ENCODE results near the gene KLHL30.

KLHL30 gene

DNA sequence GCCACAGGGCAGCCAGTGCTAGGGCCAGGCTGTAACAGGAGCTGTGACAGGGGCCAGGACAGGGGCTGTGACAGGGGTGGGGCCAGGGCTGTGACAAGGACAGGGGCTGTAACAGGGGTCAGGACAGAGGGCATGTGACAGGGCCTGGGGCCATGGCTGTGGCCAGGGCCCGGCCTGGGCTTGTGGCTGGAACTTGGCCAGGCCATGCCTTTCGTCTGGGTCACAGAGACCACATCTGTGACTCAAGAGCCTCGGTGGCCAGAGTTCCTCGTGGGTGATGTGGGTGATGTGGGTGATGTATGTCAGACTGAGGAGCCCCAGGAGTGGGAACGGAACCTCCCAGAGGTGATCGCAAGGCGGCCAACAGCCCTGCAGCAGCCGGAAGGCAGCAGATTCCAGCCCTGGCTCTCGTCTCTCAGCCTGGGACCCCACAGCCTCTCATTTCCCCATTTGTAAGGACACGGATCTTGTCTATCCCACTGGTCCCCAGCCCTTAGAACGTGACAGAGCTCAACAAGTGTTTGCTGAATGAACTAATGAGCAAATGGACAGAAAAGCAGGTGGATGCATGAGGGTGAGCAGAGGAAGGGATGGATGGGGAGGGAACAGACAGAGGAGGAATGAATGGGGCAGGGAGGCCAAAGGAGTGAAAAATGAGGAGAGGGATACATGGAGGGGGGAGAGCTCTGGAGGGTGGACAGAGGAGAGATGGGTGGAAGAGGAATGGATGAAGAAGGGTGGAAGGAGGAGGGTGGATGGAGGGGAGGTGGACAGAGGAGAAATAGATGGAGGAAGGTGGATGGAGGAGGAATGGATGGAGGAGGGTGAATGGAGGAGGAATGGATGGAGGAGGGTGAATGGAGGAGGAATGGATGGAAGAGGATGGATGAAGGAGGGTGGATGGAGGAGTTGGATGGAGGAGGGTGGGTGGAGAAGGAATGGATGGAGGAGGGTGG, 21.0 kb upstream of the KLHL30 start:
- peaks cover 2% of the 10 kb centered on the region for H3K36me3 Mint-ChIP-seq (ENCODE audit: insufficient read depth)
- peaks cover 17% of the 10 kb centered on the region for H3K27me3 Mint-ChIP-seq
- no peaks in the 10 kb centered on the region for H3K4me1 Mint-ChIP-seq
- H3K9me3 Mint-ChIP-seq, result no peaks in the 10 kb centered on the region
- no peak overlapping the region for H3K4me3 Mint-ChIP-seq
- DNase-seq (ENCODE audit: low spot score in 2 of 2), result no peak
- no peak overlapping the region for H3K27ac Mint-ChIP-seq (ENCODE audit: low read depth)
- no peak for ATAC-seq (replicated peaks; ENCODE audit: extremely low read depth, poor library complexity, severe bottlenecking)

DNA sequence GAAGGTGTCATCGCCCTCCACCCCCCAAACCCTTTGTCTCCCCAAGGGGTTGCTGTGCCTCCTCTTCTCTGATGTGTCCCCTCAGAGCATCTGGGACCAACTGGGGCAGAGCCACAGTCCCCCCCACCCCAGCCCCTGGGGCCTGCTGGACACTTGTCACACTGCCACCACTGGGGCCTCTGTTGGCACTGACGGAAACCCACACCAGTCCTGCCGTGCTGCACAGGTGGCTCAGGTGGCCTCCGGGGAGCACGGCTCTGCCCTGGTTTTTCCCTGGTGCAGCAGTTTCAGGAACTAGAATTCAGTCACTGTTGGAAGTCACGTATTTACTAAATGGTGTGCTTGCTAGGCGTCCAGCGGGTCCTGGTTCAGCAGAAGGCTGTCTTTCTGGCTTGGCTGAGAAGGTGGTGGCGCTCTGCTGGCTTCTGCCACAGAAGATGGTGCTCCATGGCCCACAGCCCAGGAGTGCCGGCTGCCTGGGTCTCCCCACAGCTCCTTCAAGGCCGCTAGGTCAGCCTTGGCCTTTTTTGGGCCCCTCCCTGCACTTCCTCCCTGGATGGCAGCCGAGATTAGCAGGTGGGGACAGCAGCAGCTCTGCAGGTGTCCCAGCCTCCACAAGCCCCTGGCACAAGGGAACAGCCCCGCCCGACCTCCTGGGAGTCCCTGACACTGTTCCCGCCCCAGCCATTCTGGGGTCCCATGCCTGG, 18.6 kb upstream of the KLHL30 start:
- DNase-seq (ENCODE audit: low spot score in 2 of 2) (no peak), ATAC-seq (replicated peaks; ENCODE audit: extremely low read depth, poor library complexity, severe bottlenecking) (no peak)
- Mint-ChIP-seq H3K4me1 (no peaks in the 10 kb centered on the region), H3K9me3 (no peaks in the 10 kb centered on the region), H3K27ac (ENCODE audit: low read depth) (no peak overlapping the region), H3K4me3 (no peak overlapping the region), H3K36me3 (ENCODE audit: insufficient read depth) (no peaks in the 10 kb centered on the region), H3K27me3 (peaks cover 17% of the 10 kb centered on the region)

DNA sequence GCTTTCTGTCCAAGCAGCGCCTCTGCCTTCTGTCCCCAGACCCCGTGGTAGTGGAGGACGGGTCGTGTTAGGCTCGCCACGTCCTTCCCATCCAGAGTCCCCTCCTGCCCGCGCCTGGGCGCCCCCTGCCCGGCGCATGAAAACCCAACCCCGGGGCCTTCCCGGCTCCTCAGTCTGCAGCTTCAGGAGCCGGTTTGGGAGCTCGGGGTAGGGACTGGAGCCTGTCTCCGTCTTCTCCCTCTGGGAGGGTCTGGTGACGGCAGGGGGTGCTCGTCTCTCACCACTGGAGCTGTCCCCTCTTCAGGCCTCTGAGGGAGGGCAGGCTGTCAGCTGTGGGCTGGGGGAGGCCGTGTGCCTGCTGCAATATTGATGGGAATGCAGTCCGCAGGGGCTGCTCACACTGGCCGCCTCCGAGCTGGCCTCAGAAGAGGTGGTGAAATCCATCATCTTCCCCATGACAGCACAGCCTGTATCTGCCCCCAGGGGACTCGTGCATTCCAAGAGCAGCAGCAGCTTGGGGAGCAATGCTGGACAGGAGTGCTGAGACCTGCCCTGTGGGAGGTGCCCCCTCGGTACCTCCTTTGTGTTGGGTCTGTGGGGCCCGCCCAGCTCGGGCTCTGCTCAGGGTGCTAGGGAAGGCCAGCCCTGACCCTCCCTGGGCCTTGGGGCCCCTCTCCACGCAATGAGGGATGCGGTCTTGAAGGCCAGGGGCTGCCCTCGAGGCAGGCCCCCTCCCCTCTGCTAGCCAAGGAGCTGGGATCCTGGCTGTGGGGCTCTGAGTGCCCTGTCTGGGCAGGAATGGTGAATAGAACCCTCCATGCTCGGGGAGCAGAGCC, 17.8 kb upstream of the KLHL30 start:
- Mint-ChIP-seq H3K27ac (ENCODE audit: low read depth) (no peak overlapping the region), H3K27me3 (peaks cover 17% of the 10 kb centered on the region), H3K9me3 (no peaks in the 10 kb centered on the region), H3K4me1 (no peaks in the 10 kb centered on the region), H3K36me3 (ENCODE audit: insufficient read depth) (no peaks in the 10 kb centered on the region), H3K4me3 (no peak overlapping the region)
- ATAC-seq (replicated peaks; ENCODE audit: extremely low read depth, poor library complexity, severe bottlenecking) (no peak), DNase-seq (ENCODE audit: low spot score in 2 of 2) (no peak)

DNA sequence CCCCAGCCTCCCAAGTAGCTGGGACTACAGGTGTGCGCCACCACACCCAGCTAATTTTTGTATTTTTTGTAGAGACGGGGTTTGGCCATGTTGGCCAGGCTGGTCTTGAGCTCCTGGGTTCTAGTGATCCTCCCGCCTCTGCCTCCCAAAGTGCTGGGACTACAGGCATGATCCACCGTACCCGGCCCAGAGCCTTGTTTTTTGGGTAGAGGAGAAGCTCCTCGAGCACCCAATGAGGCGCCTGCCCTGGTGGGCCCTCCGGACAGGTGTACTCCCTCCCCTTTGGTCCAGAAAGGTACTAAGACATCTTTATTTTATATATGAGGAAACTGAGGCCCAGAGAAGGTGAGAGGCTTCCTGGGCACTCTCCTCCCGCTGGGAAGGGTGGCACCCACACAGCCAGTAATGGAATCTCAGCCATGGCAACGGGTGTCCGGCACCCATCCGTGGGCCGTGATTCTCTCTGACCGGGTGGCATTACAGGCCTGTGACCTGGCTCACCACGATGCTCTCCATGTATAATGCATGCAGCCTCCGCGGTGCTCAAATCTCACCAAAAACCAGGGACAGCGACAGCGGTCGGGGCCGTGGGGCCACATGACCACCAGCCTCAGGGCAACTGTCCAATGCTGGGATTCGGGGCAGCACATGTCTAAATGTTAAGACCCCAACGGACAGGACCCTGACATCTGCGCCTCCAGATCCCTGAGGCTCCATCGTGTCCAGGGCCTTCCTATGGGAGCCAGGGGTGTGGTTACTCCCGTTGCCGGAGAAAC, 16.8 kb upstream of the KLHL30 start:
- H3K4me3 Mint-ChIP-seq, result no peak overlapping the region
- H3K36me3 Mint-ChIP-seq (ENCODE audit: insufficient read depth), result no peaks in the 10 kb centered on the region
- H3K4me1 Mint-ChIP-seq, result no peaks in the 10 kb centered on the region
- DNase-seq (ENCODE audit: low spot score in 2 of 2) (no peak), ATAC-seq (replicated peaks; ENCODE audit: extremely low read depth, poor library complexity, severe bottlenecking) (no peak)
- H3K27ac Mint-ChIP-seq (ENCODE audit: low read depth), result no peak overlapping the region
- H3K9me3 Mint-ChIP-seq, result no peaks in the 10 kb centered on the region
- H3K27me3 Mint-ChIP-seq, result peaks cover 17% of the 10 kb centered on the region

DNA sequence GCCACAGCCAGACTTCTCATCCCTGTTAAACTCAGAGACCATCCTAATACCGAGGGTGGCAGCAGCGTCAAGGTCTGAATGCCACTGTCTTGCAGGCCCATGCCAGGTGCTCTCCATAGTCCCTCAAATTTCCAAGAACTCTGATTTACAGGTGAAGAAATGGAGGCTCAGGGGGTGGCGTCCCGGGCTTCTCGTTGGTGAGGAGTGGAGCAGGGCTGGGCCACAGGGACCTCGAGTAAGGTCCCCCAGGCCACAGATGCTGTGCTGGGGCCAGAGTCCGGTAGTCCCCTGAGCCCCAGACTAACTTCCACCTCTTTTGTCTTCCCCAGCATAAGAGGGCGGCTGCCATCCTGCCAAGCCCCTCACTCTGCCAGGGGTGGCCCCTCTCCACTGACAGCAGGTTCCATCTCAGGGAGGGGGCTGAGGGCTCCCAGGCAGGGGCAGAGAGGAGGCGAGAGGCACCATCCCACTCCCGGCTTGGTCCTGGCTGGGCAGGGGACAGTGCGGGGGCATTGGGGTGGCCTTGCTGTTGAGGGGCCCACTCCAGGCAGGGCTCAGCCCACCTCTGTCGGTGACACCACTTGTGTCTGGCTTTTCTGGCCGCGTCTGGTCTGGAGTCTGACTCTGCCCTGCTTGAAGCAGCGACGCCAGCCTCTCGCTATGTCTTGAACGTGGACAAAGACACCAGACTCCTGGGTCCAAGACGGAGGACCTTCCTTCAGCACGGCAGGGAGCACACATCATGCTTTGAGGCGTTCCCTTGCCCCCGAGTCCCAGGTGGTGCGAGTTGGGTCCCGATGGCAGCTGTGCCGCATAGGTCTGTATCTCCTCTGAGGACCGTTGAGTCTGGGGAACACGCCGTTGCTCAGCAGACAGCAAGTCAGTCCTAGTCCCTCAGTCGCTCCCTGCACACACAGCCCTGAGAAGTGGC, 15.9 kb upstream of the KLHL30 start:
- Mint-ChIP-seq H3K4me3 (no peak overlapping the region), H3K36me3 (ENCODE audit: insufficient read depth) (no peaks in the 10 kb centered on the region), H3K27ac (ENCODE audit: low read depth) (no peak overlapping the region), H3K4me1 (no peaks in the 10 kb centered on the region), H3K9me3 (no peaks in the 10 kb centered on the region), H3K27me3 (peaks cover 17% of the 10 kb centered on the region)
- DNase-seq (ENCODE audit: low spot score in 2 of 2) (no peak), ATAC-seq (replicated peaks; ENCODE audit: extremely low read depth, poor library complexity, severe bottlenecking) (no peak)

DNA sequence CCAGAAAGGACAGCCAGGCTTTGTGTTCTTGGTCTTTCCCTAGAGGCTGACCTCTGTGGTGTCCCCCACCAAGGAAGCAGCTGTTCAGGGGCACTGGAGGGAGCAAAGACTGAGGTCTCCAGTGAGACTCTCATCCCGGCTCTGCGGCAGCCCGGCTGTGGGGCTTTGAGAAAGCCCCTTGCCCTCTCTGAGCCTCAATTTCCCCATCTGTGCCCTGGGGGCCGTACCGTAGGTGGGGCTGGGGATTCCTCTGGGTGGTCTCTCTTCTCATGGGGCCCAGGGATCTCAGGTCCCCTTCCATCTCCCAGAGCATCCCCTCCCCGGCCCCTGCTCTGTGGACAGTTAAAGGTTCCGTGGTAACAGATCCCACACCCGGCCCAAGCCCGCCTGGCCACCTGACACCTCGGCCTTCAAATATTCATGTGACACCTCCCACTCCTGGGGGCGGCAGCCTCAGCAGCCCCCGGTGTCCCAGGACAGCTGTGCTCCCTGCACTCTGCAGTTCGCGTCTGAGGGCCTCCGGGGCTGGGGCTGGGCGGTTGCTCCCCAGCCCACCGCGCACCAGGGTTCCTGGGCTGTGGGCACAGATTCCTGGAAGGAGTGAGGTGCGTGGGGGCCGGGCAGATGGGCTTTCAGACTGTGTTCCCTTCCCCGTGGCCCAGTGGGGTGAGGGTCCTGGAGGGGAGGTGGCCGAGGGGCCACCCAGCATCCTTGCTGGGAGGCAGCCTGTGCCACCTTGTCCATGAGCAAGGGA, 15.1 kb upstream of the KLHL30 start:
- H3K27me3 Mint-ChIP-seq, result peaks cover 16% of the 10 kb centered on the region
- no peaks in the 10 kb centered on the region for H3K4me1 Mint-ChIP-seq
- H3K4me3 Mint-ChIP-seq, result no peak overlapping the region
- ATAC-seq (replicated peaks; ENCODE audit: extremely low read depth, poor library complexity, severe bottlenecking) (no peak), DNase-seq (ENCODE audit: low spot score in 2 of 2) (no peak)
- no peak overlapping the region for H3K27ac Mint-ChIP-seq (ENCODE audit: low read depth)
- H3K36me3 Mint-ChIP-seq (ENCODE audit: insufficient read depth), result no peaks in the 10 kb centered on the region
- no peaks in the 10 kb centered on the region for H3K9me3 Mint-ChIP-seq

DNA sequence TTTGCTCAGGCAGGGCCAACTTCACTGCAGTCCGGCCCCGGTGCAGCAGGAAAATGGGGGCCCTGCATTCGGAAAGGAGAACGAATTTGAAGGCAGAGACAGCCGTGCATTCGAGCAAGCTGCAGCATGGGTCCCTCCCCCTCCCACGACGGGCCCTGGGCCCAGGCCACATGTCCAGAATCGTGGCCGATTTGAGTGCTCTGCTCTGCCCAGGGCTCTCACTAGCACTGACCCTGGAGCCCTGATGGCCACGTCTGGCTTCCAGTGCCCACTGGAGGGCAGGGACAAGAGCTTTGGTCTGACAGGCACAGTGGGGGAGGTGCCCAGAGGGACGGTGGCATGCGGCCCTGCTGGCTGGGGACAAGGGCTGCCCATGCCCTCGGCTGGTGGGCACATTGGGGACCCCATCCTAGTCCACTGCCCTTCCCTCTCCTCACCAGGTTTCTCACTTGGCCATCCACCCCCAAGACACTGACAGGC, 14.4 kb upstream of the KLHL30 start:
- no peak overlapping the region for H3K27ac Mint-ChIP-seq (ENCODE audit: low read depth)
- peaks cover 10% of the 10 kb centered on the region for H3K27me3 Mint-ChIP-seq
- H3K4me3 Mint-ChIP-seq, result no peak overlapping the region
- ATAC-seq (replicated peaks; ENCODE audit: extremely low read depth, poor library complexity, severe bottlenecking) (no peak), DNase-seq (ENCODE audit: low spot score in 2 of 2) (no peak)
- H3K4me1 Mint-ChIP-seq, result no peaks in the 10 kb centered on the region
- H3K36me3 Mint-ChIP-seq (ENCODE audit: insufficient read depth), result no peaks in the 10 kb centered on the region
- no peaks in the 10 kb centered on the region for H3K9me3 Mint-ChIP-seq

DNA sequence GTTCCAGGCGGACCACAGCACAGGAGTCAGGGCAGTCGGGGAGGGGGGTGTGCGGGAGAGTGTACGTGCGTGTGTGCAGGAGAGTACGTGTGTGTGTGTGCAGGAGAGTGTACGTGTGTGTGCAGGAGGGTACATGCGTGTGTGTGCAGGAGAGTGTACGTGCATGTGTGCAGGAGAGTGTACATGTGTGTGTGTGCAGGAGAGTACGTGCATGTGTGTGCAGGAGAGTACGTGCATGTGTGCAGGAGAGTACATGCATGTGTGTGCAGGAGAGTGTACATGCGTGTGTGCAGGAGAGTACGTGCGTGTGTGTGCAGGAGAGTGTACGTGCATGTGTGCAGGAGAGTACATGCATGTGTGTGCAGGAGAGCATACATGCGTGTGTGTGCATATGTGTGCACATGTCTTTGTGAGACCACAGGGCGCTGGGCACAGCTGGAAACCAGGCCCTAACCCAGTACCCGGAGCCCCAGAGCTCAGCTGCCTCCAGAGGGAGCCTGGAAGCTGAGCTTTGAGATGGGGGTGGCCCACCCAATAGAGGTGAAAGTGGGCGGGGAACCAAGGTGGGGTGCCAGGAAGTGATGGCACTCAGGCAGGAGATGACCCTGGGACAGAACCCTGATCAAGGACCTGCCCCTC, 13.9 kb upstream of the KLHL30 start:
- no peaks in the 10 kb centered on the region for H3K9me3 Mint-ChIP-seq
- no peak overlapping the region for H3K4me3 Mint-ChIP-seq
- no peaks in the 10 kb centered on the region for H3K36me3 Mint-ChIP-seq (ENCODE audit: insufficient read depth)
- H3K4me1 Mint-ChIP-seq, result no peaks in the 10 kb centered on the region
- no peak overlapping the region for H3K27ac Mint-ChIP-seq (ENCODE audit: low read depth)
- peaks cover 4% of the 10 kb centered on the region for H3K27me3 Mint-ChIP-seq
- DNase-seq (ENCODE audit: low spot score in 2 of 2), result no peak
- no peak for ATAC-seq (replicated peaks; ENCODE audit: extremely low read depth, poor library complexity, severe bottlenecking)

DNA sequence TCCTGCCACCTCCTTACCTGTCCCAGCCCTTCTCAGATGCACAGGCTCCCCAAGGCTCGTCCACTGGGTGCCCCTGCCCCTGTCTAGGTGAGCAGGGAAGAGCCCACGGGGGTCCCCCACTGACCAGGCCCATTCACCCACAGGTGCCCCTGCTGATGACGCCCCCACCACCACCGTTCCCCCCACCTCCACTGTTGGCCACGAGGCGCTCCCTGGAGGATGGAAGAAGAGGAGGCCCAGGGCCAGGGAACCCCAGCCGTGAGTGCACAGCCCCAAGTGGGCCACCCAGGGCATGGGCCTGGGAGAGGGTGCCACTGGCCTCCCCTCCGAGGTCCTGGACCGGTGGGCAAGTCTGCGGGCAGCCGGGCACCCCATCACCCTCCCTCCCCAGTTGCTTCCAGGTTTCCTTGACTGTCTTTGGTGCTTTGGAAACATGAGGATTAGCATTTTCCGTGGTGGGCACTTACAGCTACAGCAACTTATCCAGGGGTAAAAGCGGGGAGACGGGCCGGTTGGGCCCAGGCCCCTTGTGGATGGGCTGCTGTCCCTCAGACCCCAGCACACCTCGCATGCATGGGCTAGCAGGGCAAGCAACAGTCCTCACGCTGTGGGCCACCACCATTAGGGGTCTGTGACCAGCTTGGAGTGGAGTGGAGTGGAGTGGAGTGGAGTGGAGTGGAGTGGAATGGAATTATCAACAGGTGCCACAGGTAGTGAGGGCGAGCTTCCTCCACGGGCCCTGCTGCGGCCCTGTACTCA, 13.2 kb upstream of the KLHL30 start:
- DNase-seq (ENCODE audit: low spot score in 2 of 2) (no peak), ATAC-seq (replicated peaks; ENCODE audit: extremely low read depth, poor library complexity, severe bottlenecking) (no peak)
- Mint-ChIP-seq H3K27me3 (no peaks in the 10 kb centered on the region), H3K36me3 (ENCODE audit: insufficient read depth) (no peaks in the 10 kb centered on the region), H3K9me3 (no peaks in the 10 kb centered on the region), H3K4me1 (no peaks in the 10 kb centered on the region), H3K4me3 (no peak overlapping the region), H3K27ac (ENCODE audit: low read depth) (no peak overlapping the region)

DNA sequence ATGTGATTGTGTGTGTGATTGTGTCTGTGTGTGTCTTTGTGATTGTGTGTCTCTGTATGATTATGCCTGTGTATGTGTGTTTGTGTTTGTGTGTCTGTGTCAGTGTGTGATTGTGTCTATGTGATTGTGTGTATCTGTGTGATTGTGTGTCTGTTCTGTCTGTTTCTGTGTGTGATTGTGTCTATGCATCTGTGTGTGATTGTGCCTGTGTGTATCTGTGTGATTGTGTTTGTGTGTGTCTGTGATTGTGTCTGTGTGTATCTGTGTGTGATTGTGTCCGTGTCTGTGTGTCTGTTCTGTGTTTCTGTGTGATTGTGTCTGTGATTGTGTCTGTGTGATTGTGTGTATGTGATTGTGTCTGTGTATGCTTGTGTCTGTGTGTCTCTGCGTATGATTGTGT, 12.1 kb upstream of the KLHL30 start:
- Mint-ChIP-seq H3K27ac (ENCODE audit: low read depth) (no peak overlapping the region), H3K27me3 (no peaks in the 10 kb centered on the region), H3K9me3 (no peaks in the 10 kb centered on the region), H3K36me3 (ENCODE audit: insufficient read depth) (no peaks in the 10 kb centered on the region), H3K4me3 (no peak overlapping the region), H3K4me1 (no peaks in the 10 kb centered on the region)
- ATAC-seq (replicated peaks; ENCODE audit: extremely low read depth, poor library complexity, severe bottlenecking), result no peak
- DNase-seq (ENCODE audit: low spot score in 2 of 2), result no peak

All from central memory CD8-positive, alpha-beta T cell (primary cell).